HG03469 (cell line): Measurements from ENCODE around the gene MST1.

Experiments
- ATAC-seq: cut with Tn5 transposase; IDR thresholded peaks from one replicate; pipeline ENCODE4 v1.9.1; 2021; ENCODE audit warnings: mild to moderate bottlenecking, moderate library complexity, moderate number of reproducible peaks; ENCODE audit not compliant: unreplicated experiment

The MST1 gene

GRCh38 chr3:49638445-49638844 is 50.8 kb downstream of the MST1 start:
- no peak for ATAC-seq

GRCh38 chr3:49636883-49637609 is 52.2 kb downstream of the MST1 start:
- no peak for ATAC-seq

GRCh38 chr3:49634736-49635135 is 54.5 kb downstream of the MST1 start:
- no peak for ATAC-seq
